H54 (cell line): Measurements from ENCODE around the gene PPP1R27.

Source experiments
- DNase-seq: peaks from one replicate; pipeline ENCODE4 v3.0.0; 2011; ENCODE audit warnings: low spot score, mixed read lengths; ENCODE audit not compliant: insufficient read length
- FAIRE-seq: peaks from 3 replicates; lab custom pipeline; 2011; peaks lifted over from hg19 to GRCh38; lab: Jason Lieb, UNC
- POLR2A ChIP-seq: IDR thresholded peaks from 2 replicates; pipeline ENCODE4 v1.6.1; 2011; ENCODE audit warnings: low read depth, mild to moderate bottlenecking, low read length

Gene PPP1R27

GRCh38 chr17:81867170-81867990 is 32.5 kb upstream of the PPP1R27 start:
- DNase-seq (no peak), FAIRE-seq (no peak)
- peak; percentile 33; the same call in 1 of the 2 replicates for TF ChIP-seq POLR2A

- no peak; the same call in 1 of the 2 replicates for TF ChIP-seq POLR2A
- FAIRE-seq = no peak
Observed at GRCh38 chr17:81866440-81867169, 31.8 kb upstream of the PPP1R27 start.

GRCh38 chr17:81865733-81866439 is 31.0 kb upstream of the PPP1R27 start:
- DNase-seq = no peak
- FAIRE-seq = no peak

More at GRCh38 chr17:81866440-81867169, 31.8 kb upstream of the PPP1R27 start:
- DNase-seq = no peak

GRCh38 chr17:81865358-81865732 is 30.5 kb upstream of the PPP1R27 start:
- no peak for TF ChIP-seq POLR2A

More at GRCh38 chr17:81865733-81866439, 31.0 kb upstream of the PPP1R27 start:
- TF ChIP-seq POLR2A = no peak

GRCh38 chr17:81863833-81864768 is 29.3 kb upstream of the PPP1R27 start:
- DNase-seq (no peak), FAIRE-seq (no peak)
- no peak for TF ChIP-seq POLR2A

More at GRCh38 chr17:81865358-81865732, 30.5 kb upstream of the PPP1R27 start:
- no peak for FAIRE-seq
- DNase-seq = no peak

GRCh38 chr17:81863123-81863675 is 28.3 kb upstream of the PPP1R27 start:
- TF ChIP-seq POLR2A = no peak
- no peak for FAIRE-seq
- DNase-seq = no peak

- peak; percentile 92 for TF ChIP-seq POLR2A
- FAIRE-seq (peak; percentile 23), DNase-seq (peak; percentile 99)
Observed at GRCh38 chr17:81860756-81861568, 26.1 kb upstream of the PPP1R27 start.

GRCh38 chr17:81859906-81860755 is 25.3 kb upstream of the PPP1R27 start, which contains the start of gene P4HB:
TSS of gene P4HB (minus strand) at chr17:81860535. CDS start at chr17:81860471, 64 bp downstream.
- no peak for DNase-seq
- peak; percentile 99 for TF ChIP-seq POLR2A
- FAIRE-seq = no peak

GRCh38 chr17:81858967-81859905 is 24.4 kb upstream of the PPP1R27 start:
- no peak for DNase-seq
- FAIRE-seq = no peak
- TF ChIP-seq POLR2A = no peak
